Endothelial cell of umbilical vein (primary cell): ENCODE data around the gene SNAPC2. TPM values are rescaled to one million over a fixed set of nuclear protein-coding genes. Genes with fewer than 3 reads are reported as not detected.

Source experiments
- BruUV-seq: library from RNA; stranded (reverse); fragments of 400-500 nt; replicated peaks from 2 replicates; lab custom pipeline; 2021; lab: Mats Ljungman, UMichigan
- CTCF ChIA-PET: fragments of 300-600, 350-600 bp; sonication (Branson Sonifier 250); formaldehyde crosslinking; loops from one replicate; lab custom pipeline; 2021; ENCODE audit warnings: antibody characterized with exemption, inconsistent platforms; lab: Charles Lee
- POLR2A ChIA-PET: fragments of 300-600, 350-600 bp; sonication (Branson Sonifier 250); formaldehyde crosslinking; loops from one replicate; lab custom pipeline; 2021; ENCODE audit warnings: antibody characterized with exemption, inconsistent platforms; lab: Charles Lee
- DNase-seq: peaks from one replicate; pipeline ENCODE4 v3.0.0-alpha.2; 2011; ENCODE audit warnings: low read depth, low spot score
- FAIRE-seq: peaks from 2 replicates; lab custom pipeline; 2011; peaks lifted over from hg19 to GRCh38; lab: Jason Lieb, UNC
- H2AFZ ChIP-seq: 2 replicates; pipeline ENCODE4 v1.6.0; 2012; ENCODE audit warnings: low read depth, low read length, control low read depth, inconsistent platforms
- H3K27ac ChIP-seq: 2 replicates; pipeline ENCODE4 v1.5.1; 2011; ENCODE audit warnings: low read depth, mild to moderate bottlenecking, control low read depth, low read length, moderate library complexity; ENCODE audit not compliant: insufficient read depth
- H3K27me3 ChIP-seq, 2 experiments: 2 replicates each; pipeline versions ENCODE4 v1.6.0 to v1.6.1; 2011; ENCODE audit warnings: low read length in 2 of 2, mixed read lengths in 1 of 2; ENCODE audit not compliant: control insufficient read depth in 2 of 2, insufficient read depth in 2 of 2
- H3K36me3 ChIP-seq, 2 experiments: 2 replicates in 1 of 2; 3 replicates in 1 of 2; pipeline ENCODE4 v1.5.1; 2011; ENCODE audit warnings: low read length in 2 of 2, mild to moderate bottlenecking in 1 of 2, moderate library complexity in 1 of 2; ENCODE audit not compliant: control insufficient read depth in 2 of 2, insufficient read depth in 2 of 2; ENCODE audit errors: extremely low read depth in 1 of 2
- H3K4me1 ChIP-seq: 3 replicates; pipeline ENCODE4 v1.5.1; 2011; ENCODE audit warnings: mild to moderate bottlenecking, low read length; ENCODE audit not compliant: control insufficient read depth, insufficient read depth; ENCODE audit errors: extremely low read depth
- H3K4me2 ChIP-seq: 2 replicates; pipeline ENCODE4 v1.6.1; 2011; ENCODE audit warnings: low read length, control low read depth, mixed read lengths; ENCODE audit not compliant: insufficient read depth
- H3K4me3 ChIP-seq, 3 experiments: fragments of 200-600 bp in 1 of 3; sonication (generic), shearing (Covaris generic) in 1 of 3; replicated peaks in 1 of 3; 2 replicates each; pipeline ENCODE4 v1.5.1; 2011 to 2016; ENCODE audit warnings: control low read depth in 3 of 3, low read length in 3 of 3, mild to moderate bottlenecking in 2 of 3, inconsistent platforms in 1 of 3, low read depth in 1 of 3, moderate library complexity in 1 of 3; ENCODE audit not compliant: insufficient read depth in 1 of 3
- H3K79me2 ChIP-seq: 2 replicates; pipeline ENCODE4 v1.6.0; 2012; ENCODE audit warnings: low read length, inconsistent platforms; ENCODE audit not compliant: control insufficient read depth, insufficient read depth
- H3K9ac ChIP-seq: replicated peaks from 2 replicates; pipeline ENCODE3; 2011; ENCODE audit warnings: low read length, control low read depth; ENCODE audit not compliant: insufficient read depth; ENCODE audit errors: extremely low read depth
- H3K9me1 ChIP-seq: replicated peaks from 3 replicates; pipeline ENCODE4 v1.6.0; 2011; ENCODE audit warnings: mild to moderate bottlenecking, low read length; ENCODE audit not compliant: control insufficient read depth, insufficient read depth; ENCODE audit errors: extremely low read depth
- H3K9me3 ChIP-seq: replicated peaks from 2 replicates; pipeline ENCODE4 v1.5.1; 2012; ENCODE audit warnings: low read length, inconsistent platforms; ENCODE audit not compliant: control insufficient read depth, insufficient read depth
- H4K20me1 ChIP-seq: replicated peaks from 2 replicates; pipeline ENCODE3; 2011; ENCODE audit warnings: mild to moderate bottlenecking, low read length; ENCODE audit not compliant: control insufficient read depth, insufficient read depth; ENCODE audit errors: extremely low read depth
- CTCF ChIP-seq, 2 donors: IDR thresholded peaks; 1 replicate in 1 of 2; 2 replicates in 1 of 2; pipeline ENCODE4 v1.5.1; 2011; ENCODE audit warnings: low read length in 2 of 2, mild to moderate bottlenecking in 2 of 2, moderate library complexity in 2 of 2, control low read depth in 1 of 2, inconsistent platforms in 1 of 2, low read depth in 1 of 2; ENCODE audit not compliant: insufficient read depth in 1 of 2; ENCODE audit errors: extremely low read depth in 1 of 2
- EZH2 ChIP-seq: IDR thresholded peaks from 2 replicates; pipeline ENCODE4 v1.6.1; 2012; ENCODE audit warnings: borderline replicate concordance, low read depth, mild to moderate bottlenecking, moderate library complexity, low read length, inconsistent platforms; ENCODE audit not compliant: severe bottlenecking
- FOS ChIP-seq: IDR thresholded peaks from 2 replicates; pipeline ENCODE4 v1.6.1; 2011; ENCODE audit warnings: mild to moderate bottlenecking, low read length, moderate library complexity, borderline replicate concordance; ENCODE audit not compliant: insufficient read depth
- GATA2 ChIP-seq: IDR thresholded peaks from 2 replicates; pipeline ENCODE4 v1.7.0; 2011; ENCODE audit warnings: low read depth, mild to moderate bottlenecking, moderate library complexity, mixed read lengths, low read length; ENCODE audit not compliant: insufficient read length, insufficient read depth
- JUN ChIP-seq: IDR thresholded peaks from 2 replicates; pipeline ENCODE4 v1.6.1; 2011; ENCODE audit warnings: borderline replicate concordance, low read depth; ENCODE audit not compliant: insufficient read length, insufficient read depth
- MYC ChIP-seq: IDR thresholded peaks from one replicate; pipeline ENCODE4 v1.6.1; 2011; ENCODE audit warnings: mild to moderate bottlenecking, low read depth, low read length
- POLR2A ChIP-seq: IDR thresholded peaks from 2 replicates; pipeline ENCODE4 v1.6.1; 2012; ENCODE audit warnings: low read depth, mild to moderate bottlenecking, control low read depth, low read length
- POLR2AphosphoS5 ChIP-seq: IDR thresholded peaks from 2 replicates; pipeline ENCODE4 v1.6.1; 2012; ENCODE audit warnings: low read depth, mild to moderate bottlenecking, control low read depth, low read length, moderate library complexity; ENCODE audit not compliant: insufficient read depth
- dilution Hi-C: fragments of 300-500 bp; cut with MboI; formaldehyde crosslinking; loops from one replicate; pipeline ENCODE4 v1.15.0; 2019; ENCODE audit warnings: low sequenced_read_pairs; ENCODE audit not compliant: extremely low pct_ligation_motif_present
- intact Hi-C: fragments of 100-400 bp; cut with micrococcal nuclease; formaldehyde crosslinking; loops from one replicate; pipeline ENCODE4 v1.10.0; 2022
- polyA plus RNA-seq, 4 experiments: library from polyadenylated mRNA; depleted of rRNA in 3 of 4; stranded (reverse) in 3 of 4; unstranded in 1 of 4; fragments of >200 nt; gene quantifications; 2 replicates each; pipeline versions ENCODE4 v1.2.1 to v1.2.3, GENCODE V29; 2011 to 2012; ENCODE audit warnings: missing spikeins in 1 of 4
- total RNA-seq: library from RNA; stranded (reverse); gene quantifications from 2 replicates; pipeline ENCODE4 v1.2.3, GENCODE V29; 2021
- TF ChIP-seq, protein P1 (sequence below): IDR thresholded peaks from 2 replicates; pipeline ENCODE4 v1.6.1; 2011; ENCODE audit not compliant: insufficient read depth, insufficient read length

The SNAPC2 gene
- total and polyA plus RNA-seq, 2 donors (not counting 3 experiments of a cell fraction or from before 2014, with no cell fraction given): 23.7 to 25.8 TPM

DNA sequence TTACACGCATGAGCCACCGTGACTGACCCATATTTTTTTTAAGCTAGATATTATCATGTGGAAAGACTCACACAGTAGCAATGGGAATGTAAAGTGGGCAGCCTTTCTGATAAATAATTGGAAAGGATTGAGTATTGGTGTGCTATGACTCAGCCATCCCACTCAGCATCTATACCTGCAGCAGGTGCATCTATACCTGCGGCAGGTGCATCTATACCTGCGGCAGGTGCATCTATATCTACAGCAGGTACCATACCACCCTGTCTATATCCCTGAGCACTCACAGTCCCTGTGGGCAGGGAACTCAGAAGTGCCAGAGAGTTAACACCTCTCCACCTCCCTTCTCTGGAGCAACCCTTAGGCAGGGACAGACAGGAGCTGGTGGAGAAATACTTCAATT is 37.0 kb upstream of the SNAPC2 start:
- Histone ChIP-seq H3K27me3 (no peaks in the 10 kb centered on the region), H2AFZ (no peak overlapping the region), H3K36me3 (no peaks in the 10 kb centered on the region), H3K4me1 (peaks cover 2% of the 10 kb centered on the region), H4K20me1 (no peaks in the 10 kb centered on the region), H3K9me3 (no peaks in the 10 kb centered on the region), H3K9ac (no peak overlapping the region), H3K79me2 (no peaks in the 10 kb centered on the region), H3K4me2 (no peak overlapping the region), H3K4me3 (no peak overlapping the region), H3K9me1 (no peaks in the 10 kb centered on the region), H3K27ac (no peak overlapping the region)
- dilution Hi-C loops (no loop called here), intact Hi-C loops (no loop called here)
- no peak for TF ChIP-seq POLR2A
- no peak for TF ChIP-seq FOS
- no peak for FAIRE-seq
- POLR2A ChIA-PET: interaction anchor here (0.7 kb wide), 1 partner anchor 143 kb away, joined by 7 read pairs; no protein-coding TSS in a partner anchor
- DNase-seq: no peak
- no TSS peak for BruUV-seq
- CTCF ChIA-PET: interaction anchor here (1.0 to 2.0 kb wide), 2 partner anchors 14 to 20 kb away, joined by 3 to 14 read pairs; partner anchors contain the start of gene MAP2K7

- Histone ChIP-seq H3K79me2 (no peaks in the 10 kb centered on the region), H3K4me3 (no peak overlapping the region), H3K36me3 (no peaks in the 10 kb centered on the region), H2AFZ (no peak overlapping the region), H3K4me2 (no peak overlapping the region), H3K9me1 (no peaks in the 10 kb centered on the region), H3K9me3 (no peaks in the 10 kb centered on the region), H3K9ac (no peak overlapping the region), H3K4me1 (peaks cover 8% of the 10 kb centered on the region), H4K20me1 (no peaks in the 10 kb centered on the region), H3K27ac (no peak overlapping the region), H3K27me3 (no peaks in the 10 kb centered on the region)
- FAIRE-seq (no peak), DNase-seq (no peak)
- TF ChIP-seq JUN (no peak), EZH2 (no peak), POLR2A (no peak), GATA2 (no peak), POLR2AphosphoS5 (no peak), MYC (no peak), FOS (no peak), CTCF (IDR thresholded peaks at IDR 0.05; ENCODE audit: extremely low read depth in 1 of 2, insufficient read depth in 1 of 2, low read depth in 1 of 2, low read length in 2 of 2) (no peak)
- TF ChIP-seq, protein P1, sequence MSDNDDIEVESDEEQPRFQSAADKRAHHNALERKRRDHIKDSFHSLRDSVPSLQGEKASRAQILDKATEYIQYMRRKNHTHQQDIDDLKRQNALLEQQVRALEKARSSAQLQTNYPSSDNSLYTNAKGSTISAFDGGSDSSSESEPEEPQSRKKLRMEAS: no peak
- intact Hi-C loops (no loop called here), dilution Hi-C loops (no loop called here)
- no TSS peak for BruUV-seq
- CTCF ChIA-PET: interaction anchor here (2.0 kb wide), 1 partner anchor 15 kb away, joined by 14 read pairs; no protein-coding TSS in a partner anchor
- POLR2A ChIA-PET: interaction anchor here (0.7 kb wide), 1 partner anchor 1519 kb away, joined by 3 read pairs; no protein-coding TSS in a partner anchor
Measured at GRCh38 chr19:7883796-7884570, 36.2 kb upstream of the SNAPC2 start.
